NCI-H524 (cell line): ENCODE measurements around the gene IL4I1.

Source experiments
- DNase-seq, 2 experiments: peaks; one replicate each; lab custom pipeline; 2025; lab: John Stamatoyannopoulos, UW

Gene IL4I1

GRCh38 chr19:49894879-49895565 lies 1.7 kb downstream of the IL4I1 start:
- DNase-seq: no peak

GRCh38 chr19:49894011-49894664 lies 2.5 kb downstream of the IL4I1 start:
- DNase-seq: no peak

- no peak for DNase-seq
Measured at GRCh38 chr19:49892716-49893115, 4.0 kb downstream of the IL4I1 start.

GRCh38 chr19:49891393-49891792 lies 5.3 kb downstream of the IL4I1 start:
- DNase-seq: no peak

- DNase-seq: peak in 1 of 2 experiments; percentile 57
Measured at GRCh38 chr19:49890349-49891311, 6.1 kb downstream of the IL4I1 start.

GRCh38 chr19:49889687-49890348 lies 6.9 kb downstream of the IL4I1 start:
- DNase-seq: peak; percentile 25 to 78

GRCh38 chr19:49889038-49889686 lies 7.5 kb downstream of the IL4I1 start:
- DNase-seq: peak in 1 of 2 experiments; percentile 49

GRCh38 chr19:49888510-49888824 lies 8.2 kb downstream of the IL4I1 start:
- no peak for DNase-seq

- DNase-seq: no peak
Measured at GRCh38 chr19:49887665-49888509, 8.8 kb downstream of the IL4I1 start.

GRCh38 chr19:49887037-49887664 lies 9.5 kb downstream of the IL4I1 start:
- no peak for DNase-seq

- no peak for DNase-seq
Measured at GRCh38 chr19:49884760-49885159, 11.9 kb downstream of the IL4I1 start.

GRCh38 chr19:49884109-49884508 lies 12.6 kb downstream of the IL4I1 start:
- DNase-seq: no peak

- DNase-seq: no peak
Measured at GRCh38 chr19:49883094-49883493, 13.6 kb downstream of the IL4I1 start.

- no peak for DNase-seq
Measured at GRCh38 chr19:49882643-49883042, 14.0 kb downstream of the IL4I1 start.

GRCh38 chr19:49881672-49882394 lies 14.9 kb downstream of the IL4I1 start:
- no peak for DNase-seq

- DNase-seq: no peak
Measured at GRCh38 chr19:49881186-49881585, 15.5 kb downstream of the IL4I1 start.

GRCh38 chr19:49880162-49880869 lies 16.4 kb downstream of the IL4I1 start:
- DNase-seq: no peak

GRCh38 chr19:49879243-49879963 lies 17.3 kb downstream of the IL4I1 start:
- no peak for DNase-seq
